Islet of Langerhans (tissue), 1 donor: ENCODE results near the gene FGFRL1.
"Not testable (repeated sequence)": the region's sequence is repeated elsewhere in the genome, so short reads cannot be mapped to it uniquely, and the experiment has no call there.

Source experiments
- FAIRE-seq: peaks from one replicate; lab custom pipeline; 2011; peaks lifted over from hg19 to GRCh38; lab: Jason Lieb, UNC

Gene FGFRL1

GRCh38 chr4:1040344-1041146, 29.1 kb downstream of the FGFRL1 start:
- no peak for FAIRE-seq

- no peak for FAIRE-seq
Observed at GRCh38 chr4:1041147-1041935, 29.9 kb downstream of the FGFRL1 start.

- no peak for FAIRE-seq
Observed at GRCh38 chr4:1041936-1042330, 30.5 kb downstream of the FGFRL1 start.

- no peak for FAIRE-seq
Observed at GRCh38 chr4:1042352-1043055, 31.1 kb downstream of the FGFRL1 start.

- no peak for FAIRE-seq
Observed at GRCh38 chr4:1043162-1043561, 31.7 kb downstream of the FGFRL1 start.

- FAIRE-seq = no peak
Observed at GRCh38 chr4:1043651-1044468, 32.4 kb downstream of the FGFRL1 start.

- no peak for FAIRE-seq
Observed at GRCh38 chr4:1044469-1045192, 33.2 kb downstream of the FGFRL1 start.

- FAIRE-seq = no peak
Observed at GRCh38 chr4:1045193-1045594, 33.8 kb downstream of the FGFRL1 start.

- FAIRE-seq = no peak
Observed at GRCh38 chr4:1045595-1046201, 34.3 kb downstream of the FGFRL1 start.

GRCh38 chr4:1046581-1047011, 35.2 kb downstream of the FGFRL1 start:
- not testable (repeated sequence) for FAIRE-seq

- FAIRE-seq = no peak
Observed at GRCh38 chr4:1047106-1047975, 35.9 kb downstream of the FGFRL1 start.

GRCh38 chr4:1047976-1048772, 36.7 kb downstream of the FGFRL1 start:
- FAIRE-seq = no peak

GRCh38 chr4:1048773-1049590, 37.6 kb downstream of the FGFRL1 start:
- FAIRE-seq = no peak

- no peak for FAIRE-seq
Observed at GRCh38 chr4:1049591-1049905, 38.1 kb downstream of the FGFRL1 start.

GRCh38 chr4:1050486-1051213, 39.2 kb downstream of the FGFRL1 start:
- FAIRE-seq = no peak

- no peak for FAIRE-seq
Observed at GRCh38 chr4:1051472-1051871, 40.0 kb downstream of the FGFRL1 start.

- no peak for FAIRE-seq
Observed at GRCh38 chr4:1052231-1052671, 40.8 kb downstream of the FGFRL1 start.
